ENCODE measurements around the gene TST.

TST gene

DNA sequence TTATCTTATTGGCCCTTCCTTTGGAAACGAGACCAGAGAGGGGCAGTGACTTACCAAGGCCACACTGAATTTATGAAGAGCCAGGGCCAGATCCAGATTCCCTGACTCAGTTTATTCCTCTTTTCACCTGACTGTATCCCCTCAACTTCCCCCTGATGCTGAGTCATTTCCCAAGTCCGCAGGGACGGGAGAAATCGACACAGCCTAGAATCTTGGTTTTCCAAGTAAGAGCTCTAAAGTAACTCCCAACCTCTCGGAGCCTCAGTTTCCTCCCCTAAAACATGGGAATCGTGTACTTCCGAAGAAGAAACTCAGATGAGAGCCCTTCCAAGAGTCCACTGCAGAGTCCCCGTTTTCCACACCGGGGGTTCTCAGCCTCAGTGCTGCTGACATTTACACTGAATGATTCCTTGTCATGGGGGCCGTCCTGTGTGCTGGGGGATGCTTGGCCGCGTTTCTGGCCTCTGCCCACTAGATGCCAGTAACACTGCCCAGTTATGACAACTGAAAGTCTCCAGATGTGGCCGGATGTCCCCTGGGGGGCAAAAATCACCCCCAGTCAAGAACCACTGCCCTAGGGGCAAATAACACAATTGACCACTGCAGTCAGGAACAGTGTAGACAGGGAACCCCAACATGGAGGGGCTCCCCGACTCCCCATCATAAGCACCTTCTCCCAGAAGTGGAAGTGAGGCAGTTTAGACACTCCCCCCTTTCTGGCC lies 11.5 kb upstream of the TST start:
- Histone ChIP-seq H3K4me1 (ENCODE audit: low read length) (peaks cover 6% of the 10 kb centered on the region), H2AFZ (ENCODE audit: low read length) (no peak overlapping the region), H4K20me1 (ENCODE audit: insufficient read depth, low read length) (no peaks in the 10 kb centered on the region), H3F3A (ENCODE audit: insufficient read depth, low read length) (no peaks in the 10 kb centered on the region), H3K9ac (ENCODE audit: low read length) (no peak overlapping the region), H3K9me2 (replicated peaks; ENCODE audit: insufficient read depth, low read length) (no peaks in the 10 kb centered on the region), H3K27ac (ENCODE audit: low read length) (no peak overlapping the region), H3K9me3 (replicated peaks; ENCODE audit: insufficient read depth, low read length) (no peaks in the 10 kb centered on the region), H3K79me2 (ENCODE audit: low read length) (no peaks in the 10 kb centered on the region), H3K4me2 (ENCODE audit: low read depth, low read length) (no peak overlapping the region), H3K27me3 (replicated peaks; ENCODE audit: insufficient read depth, low read length) (peaks cover 13% of the 10 kb centered on the region), H3K36me3 (replicated peaks; ENCODE audit: insufficient read depth, low read length) (no peaks in the 10 kb centered on the region), H3K4me3 (ENCODE audit: low read length) (no peak overlapping the region)
- TF ChIP-seq EZH2phosphoT487 (IDR thresholded peaks at IDR 0.05; ENCODE audit: low read length): no peak
- no peak for DNase-seq

DNA sequence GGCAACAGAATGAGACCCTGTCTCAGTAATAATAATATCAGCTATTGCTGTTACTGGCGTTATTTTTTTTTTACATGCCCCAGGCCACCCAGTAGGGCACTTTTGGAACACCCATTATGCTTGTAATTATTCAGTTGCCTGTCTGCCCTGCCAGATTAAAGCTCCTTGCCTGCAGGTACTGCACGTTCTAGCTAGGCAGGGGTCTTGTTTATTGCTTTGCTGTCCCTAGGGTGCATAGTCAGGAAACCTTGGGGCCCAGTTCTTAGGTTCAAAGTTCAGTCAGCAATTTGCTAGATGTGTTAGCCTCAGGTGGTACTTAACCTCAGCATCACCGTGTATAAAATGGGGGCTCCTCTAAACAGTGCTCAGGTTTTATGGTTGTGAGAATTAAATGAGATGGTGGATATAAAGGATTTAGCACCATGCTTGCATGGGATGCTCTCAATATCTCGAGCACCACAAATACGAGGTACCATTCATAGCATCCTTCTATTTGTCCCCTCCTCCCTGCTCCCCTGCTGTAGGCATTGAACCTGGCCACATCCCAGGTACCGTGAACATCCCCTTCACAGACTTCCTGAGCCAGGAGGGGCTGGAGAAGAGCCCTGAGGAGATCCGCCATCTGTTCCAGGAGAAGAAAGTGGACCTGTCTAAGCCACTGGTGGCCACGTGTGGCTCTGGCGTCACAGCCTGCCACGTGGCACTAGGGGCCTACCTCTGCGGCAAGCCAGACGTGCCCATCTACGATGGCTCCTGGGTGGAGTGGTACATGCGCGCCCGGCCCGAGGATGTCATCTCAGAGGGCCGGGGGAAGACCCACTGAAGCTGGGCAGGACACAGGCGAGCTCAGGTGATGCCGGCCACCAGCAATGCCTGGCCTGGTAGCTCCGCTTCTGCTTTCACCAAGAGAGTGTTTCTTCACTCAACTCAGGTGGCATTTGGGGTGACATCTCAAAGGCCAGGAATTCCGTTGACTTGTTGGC lies 9.7 kb upstream of the TST start:
- no peak overlapping the region for H3K4me3 ChIP-seq (ENCODE audit: low read length)
- peaks cover 3% of the 10 kb centered on the region; the same call in 1 of the 2 replicates for H3K27me3 ChIP-seq (replicated peaks; ENCODE audit: insufficient read depth, low read length)
- no peak overlapping the region for H3K9ac ChIP-seq (ENCODE audit: low read length)
- no peak for DNase-seq
- no peaks in the 10 kb centered on the region for H3K79me2 ChIP-seq (ENCODE audit: low read length)
- no peaks in the 10 kb centered on the region for H3K9me3 ChIP-seq (replicated peaks; ENCODE audit: insufficient read depth, low read length)
- no peak overlapping the region for H2AFZ ChIP-seq (ENCODE audit: low read length)
- no peaks in the 10 kb centered on the region for H3K36me3 ChIP-seq (replicated peaks; ENCODE audit: insufficient read depth, low read length)
- no peaks in the 10 kb centered on the region for H4K20me1 ChIP-seq (ENCODE audit: insufficient read depth, low read length)
- peaks cover 15% of the 10 kb centered on the region for H3K4me1 ChIP-seq (ENCODE audit: low read length)
- H3K27ac ChIP-seq (ENCODE audit: low read length): no peak overlapping the region
- no peak for TF ChIP-seq EZH2 (optimal IDR thresholded peaks at IDR 0.05; ENCODE audit: low read depth, low read length)
- TF ChIP-seq, protein P1, sequence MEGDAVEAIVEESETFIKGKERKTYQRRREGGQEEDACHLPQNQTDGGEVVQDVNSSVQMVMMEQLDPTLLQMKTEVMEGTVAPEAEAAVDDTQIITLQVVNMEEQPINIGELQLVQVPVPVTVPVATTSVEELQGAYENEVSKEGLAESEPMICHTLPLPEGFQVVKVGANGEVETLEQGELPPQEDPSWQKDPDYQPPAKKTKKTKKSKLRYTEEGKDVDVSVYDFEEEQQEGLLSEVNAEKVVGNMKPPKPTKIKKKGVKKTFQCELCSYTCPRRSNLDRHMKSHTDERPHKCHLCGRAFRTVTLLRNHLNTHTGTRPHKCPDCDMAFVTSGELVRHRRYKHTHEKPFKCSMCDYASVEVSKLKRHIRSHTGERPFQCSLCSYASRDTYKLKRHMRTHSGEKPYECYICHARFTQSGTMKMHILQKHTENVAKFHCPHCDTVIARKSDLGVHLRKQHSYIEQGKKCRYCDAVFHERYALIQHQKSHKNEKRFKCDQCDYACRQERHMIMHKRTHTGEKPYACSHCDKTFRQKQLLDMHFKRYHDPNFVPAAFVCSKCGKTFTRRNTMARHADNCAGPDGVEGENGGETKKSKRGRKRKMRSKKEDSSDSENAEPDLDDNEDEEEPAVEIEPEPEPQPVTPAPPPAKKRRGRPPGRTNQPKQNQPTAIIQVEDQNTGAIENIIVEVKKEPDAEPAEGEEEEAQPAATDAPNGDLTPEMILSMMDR (IDR thresholded peaks at IDR 0.05; ENCODE audit: low read length): no peak
- TF ChIP-seq EZH2phosphoT487 (IDR thresholded peaks at IDR 0.05; ENCODE audit: low read length): no peak
- H3K4me2 ChIP-seq (ENCODE audit: low read depth, low read length): no peak overlapping the region
- H3K9me2 ChIP-seq (replicated peaks; ENCODE audit: insufficient read depth, low read length): no peaks in the 10 kb centered on the region
- H3F3A ChIP-seq (ENCODE audit: insufficient read depth, low read length): no peaks in the 10 kb centered on the region

DNA sequence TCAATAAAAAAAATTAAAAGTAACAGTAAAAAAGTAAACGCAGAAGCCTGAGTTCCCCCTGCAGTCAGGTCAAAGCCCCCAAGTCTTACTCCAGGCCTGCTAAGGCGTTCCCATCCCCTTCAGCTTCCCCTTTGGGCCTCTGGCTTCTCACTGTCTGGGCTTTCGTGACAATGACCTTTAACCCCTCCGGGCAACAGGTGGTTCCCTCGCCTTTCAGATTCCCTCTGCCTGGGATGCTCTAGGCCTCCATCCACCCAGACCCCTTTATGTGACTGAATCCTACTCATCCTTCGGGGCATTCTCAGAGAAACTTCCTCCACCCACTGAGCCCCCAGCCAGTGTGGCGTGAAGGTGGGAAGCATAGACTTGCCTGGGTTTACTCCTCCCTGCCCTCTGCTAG lies 8.3 kb upstream of the TST start:
- Histone ChIP-seq H3K79me2 (ENCODE audit: low read length) (no peaks in the 10 kb centered on the region), H3K9me2 (replicated peaks; ENCODE audit: insufficient read depth, low read length) (no peaks in the 10 kb centered on the region), H3K9me3 (replicated peaks; ENCODE audit: insufficient read depth, low read length) (no peaks in the 10 kb centered on the region), H3F3A (ENCODE audit: insufficient read depth, low read length) (no peaks in the 10 kb centered on the region), H3K27me3 (replicated peaks; ENCODE audit: insufficient read depth, low read length) (no peaks in the 10 kb centered on the region), H3K4me1 (ENCODE audit: low read length) (peaks cover 15% of the 10 kb centered on the region), H2AFZ (ENCODE audit: low read length) (no peak overlapping the region), H3K27ac (ENCODE audit: low read length) (no peak overlapping the region), H3K4me2 (ENCODE audit: low read depth, low read length) (no peak overlapping the region), H4K20me1 (ENCODE audit: insufficient read depth, low read length) (no peaks in the 10 kb centered on the region), H3K9ac (ENCODE audit: low read length) (no peak overlapping the region), H3K36me3 (replicated peaks; ENCODE audit: insufficient read depth, low read length) (no peaks in the 10 kb centered on the region), H3K4me3 (ENCODE audit: low read length) (no peak overlapping the region)
- no peak for DNase-seq
- TF ChIP-seq EZH2 (optimal IDR thresholded peaks at IDR 0.05; ENCODE audit: low read depth, low read length) (no peak), EZH2phosphoT487 (IDR thresholded peaks at IDR 0.05; ENCODE audit: low read length) (no peak)
- TF ChIP-seq, protein P1 (IDR thresholded peaks at IDR 0.05; ENCODE audit: low read length): no peak
